HG03342 (cell line): ENCODE data around the gene RAD23B.
A peak's percentile ranks its signal among the peaks of the same experiment; 100 is the strongest.

Source experiments
- ATAC-seq: cut with Tn5 transposase; IDR thresholded peaks from one replicate; pipeline ENCODE4 v1.9.1; 2021; ENCODE audit warnings: mild to moderate bottlenecking, moderate library complexity; ENCODE audit not compliant: unreplicated experiment

RAD23B gene

GRCh38 chr9:107333363-107333762, 50.3 kb downstream of the RAD23B start:
- ATAC-seq, result no peak

- no peak for ATAC-seq
These were observed 51.2 kb downstream of the RAD23B start for GRCh38 chr9:107334103-107334776.

GRCh38 chr9:107335331-107335730, 52.3 kb downstream of the RAD23B start:
- no peak for ATAC-seq

GRCh38 chr9:107336718-107337360, 53.8 kb downstream of the RAD23B start:
- ATAC-seq, result no peak

GRCh38 chr9:107337676-107338590, 54.9 kb downstream of the RAD23B start:
- no peak for ATAC-seq

GRCh38 chr9:107338911-107339659, 56.0 kb downstream of the RAD23B start:
- ATAC-seq, result no peak

GRCh38 chr9:107340920-107341632, 58.0 kb downstream of the RAD23B start:
- ATAC-seq, result peak; percentile 76

- no peak for ATAC-seq
These were observed 59.5 kb downstream of the RAD23B start for GRCh38 chr9:107342476-107343161.

- ATAC-seq, result no peak
These were observed 62.2 kb downstream of the RAD23B start for GRCh38 chr9:107345327-107345726.

GRCh38 chr9:107348836-107349235, 65.8 kb downstream of the RAD23B start:
- ATAC-seq, result no peak

- ATAC-seq, result no peak
These were observed 67.4 kb downstream of the RAD23B start for GRCh38 chr9:107350443-107350842.

- ATAC-seq, result no peak
These were observed 68.4 kb downstream of the RAD23B start for GRCh38 chr9:107351382-107352045.

GRCh38 chr9:107355394-107355793, 72.3 kb downstream of the RAD23B start:
- no peak for ATAC-seq

- no peak for ATAC-seq
These were observed 75.9 kb downstream of the RAD23B start for GRCh38 chr9:107358986-107359385.

GRCh38 chr9:107360098-107360497, 77.0 kb downstream of the RAD23B start:
- no peak for ATAC-seq

- ATAC-seq, result no peak
These were observed 78.7 kb downstream of the RAD23B start for GRCh38 chr9:107361816-107362215.

- no peak for ATAC-seq
These were observed 80.6 kb downstream of the RAD23B start for GRCh38 chr9:107363516-107364152.

- no peak for ATAC-seq
These were observed 84.8 kb downstream of the RAD23B start for GRCh38 chr9:107367727-107368502.
